Measurements from ENCODE around the gene CCDC146.
"Not testable (repeated sequence)": the region's sequence is repeated elsewhere in the genome, so short reads cannot be mapped to it uniquely, and the experiment has no call there.

CCDC146 gene

DNA sequence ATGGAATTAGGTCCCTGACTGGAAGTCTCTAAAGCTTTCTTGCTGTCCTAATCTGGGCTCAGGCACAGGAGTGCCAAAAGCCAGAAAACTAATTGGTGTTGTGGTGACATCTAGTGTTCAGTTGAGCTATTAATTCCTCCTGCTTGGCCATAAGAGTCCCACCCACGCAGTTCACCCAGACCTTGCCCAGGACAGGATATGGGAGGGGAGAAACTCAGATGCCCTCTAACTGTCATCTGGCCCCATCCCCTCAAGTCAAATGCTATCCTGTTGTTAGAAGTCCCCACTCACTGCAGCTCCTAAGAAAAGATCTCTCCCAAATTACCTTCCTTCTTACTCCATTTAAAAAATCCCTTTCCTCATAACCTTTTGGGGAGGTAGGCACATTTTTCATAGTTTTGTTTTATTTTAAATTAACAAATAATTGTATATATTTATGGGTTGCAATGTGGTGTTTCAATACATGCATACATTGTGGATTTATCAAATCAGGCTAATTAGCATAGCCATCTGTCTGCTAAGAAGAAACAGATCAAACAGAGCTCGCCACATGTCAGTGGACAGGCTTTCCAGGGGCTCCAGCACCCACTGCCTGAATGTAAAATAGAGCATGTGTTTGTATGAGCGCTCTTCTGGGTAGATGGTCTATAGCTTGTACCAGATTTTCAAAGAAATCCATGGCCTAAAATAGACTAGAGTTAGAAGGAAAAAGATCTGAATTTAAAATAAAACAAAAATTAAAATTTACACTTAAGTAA is 209.7 kb downstream of the CCDC146 start:
- no peak for DNase-seq

DNA sequence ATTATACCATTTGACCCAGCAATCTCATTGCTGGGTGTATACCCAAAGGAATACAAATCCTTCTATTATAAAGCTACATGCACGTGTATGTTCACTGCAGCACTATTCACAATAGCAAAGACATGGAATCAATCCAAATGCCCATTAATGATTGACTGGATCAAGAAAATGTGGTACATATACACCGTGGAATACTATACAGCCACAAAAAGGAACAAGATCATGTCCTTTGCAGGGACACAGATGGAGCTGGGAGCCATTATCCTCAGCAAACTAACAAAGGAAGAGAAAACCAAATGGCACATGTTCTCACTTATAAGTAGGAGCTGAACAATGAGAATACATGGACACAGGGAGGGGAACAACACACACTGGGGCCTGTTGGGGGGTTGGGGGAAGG is 211.6 kb downstream of the CCDC146 start:
- not testable (repeated sequence) for DNase-seq

DNA sequence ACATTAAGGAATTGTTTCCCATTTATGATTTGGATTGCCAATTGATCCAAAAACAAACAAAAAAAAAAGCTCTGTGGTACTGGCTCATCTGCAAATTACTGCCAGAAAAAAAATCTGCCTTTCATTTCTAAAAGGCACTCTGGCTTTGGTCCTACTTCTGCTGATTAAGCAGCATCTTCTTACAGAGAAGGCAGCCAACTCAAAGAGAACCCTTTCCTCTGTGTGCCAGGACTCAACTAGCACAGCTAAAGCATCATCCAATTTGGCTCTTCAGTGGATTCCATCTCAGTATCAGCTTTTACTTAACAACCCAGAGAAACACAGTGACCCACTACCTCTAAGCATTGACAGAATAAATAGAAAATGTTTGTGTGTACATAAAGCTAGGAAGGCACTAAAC is 213.2 kb downstream of the CCDC146 start:
- no peak for DNase-seq

DNA sequence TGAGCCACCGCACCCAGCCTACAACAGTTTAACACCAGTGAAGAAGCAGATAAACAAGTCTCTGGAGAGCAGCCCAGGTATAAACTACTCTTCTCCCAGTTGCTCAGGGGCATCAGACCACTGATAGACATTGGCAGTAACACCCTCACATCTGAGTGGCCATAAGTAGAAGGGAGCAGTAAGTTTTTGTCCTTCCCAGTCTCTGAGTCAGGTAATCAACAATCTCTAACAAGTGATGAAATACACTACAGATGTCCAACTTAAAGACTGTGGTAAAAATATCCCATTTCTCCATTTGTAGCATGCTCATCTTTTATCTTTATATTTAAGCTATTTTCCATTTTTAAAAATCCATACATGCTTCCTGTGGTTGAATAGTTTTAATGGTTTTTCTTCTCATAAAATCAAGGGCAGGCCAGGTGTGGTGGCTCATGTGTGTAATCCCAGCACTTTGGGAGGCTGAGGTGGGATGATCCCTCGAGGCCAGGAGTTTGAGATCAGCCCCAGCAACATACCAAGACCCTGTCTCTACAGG is 215.1 kb downstream of the CCDC146 start:
- no peak for DNase-seq

DNA sequence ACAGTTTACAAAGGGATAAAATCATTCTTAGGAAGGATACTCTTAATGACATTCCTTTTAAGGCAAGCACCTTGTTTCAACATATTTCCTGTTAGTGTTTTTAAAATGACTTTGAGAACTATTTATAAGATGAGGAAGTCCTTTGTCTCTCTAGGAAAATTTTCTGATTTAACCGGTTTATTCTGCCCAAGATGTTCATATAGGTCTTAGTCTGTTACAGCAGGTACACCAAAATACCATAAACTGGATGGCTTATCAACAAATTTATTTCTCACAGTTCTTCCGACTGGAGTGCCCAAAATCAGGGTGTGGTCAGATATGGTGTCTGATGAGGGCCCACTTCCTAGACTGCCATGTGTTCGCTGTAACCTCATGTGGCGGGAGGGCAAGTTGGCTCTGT is 215.8 kb downstream of the CCDC146 start:
- no peak for DNase-seq

DNA sequence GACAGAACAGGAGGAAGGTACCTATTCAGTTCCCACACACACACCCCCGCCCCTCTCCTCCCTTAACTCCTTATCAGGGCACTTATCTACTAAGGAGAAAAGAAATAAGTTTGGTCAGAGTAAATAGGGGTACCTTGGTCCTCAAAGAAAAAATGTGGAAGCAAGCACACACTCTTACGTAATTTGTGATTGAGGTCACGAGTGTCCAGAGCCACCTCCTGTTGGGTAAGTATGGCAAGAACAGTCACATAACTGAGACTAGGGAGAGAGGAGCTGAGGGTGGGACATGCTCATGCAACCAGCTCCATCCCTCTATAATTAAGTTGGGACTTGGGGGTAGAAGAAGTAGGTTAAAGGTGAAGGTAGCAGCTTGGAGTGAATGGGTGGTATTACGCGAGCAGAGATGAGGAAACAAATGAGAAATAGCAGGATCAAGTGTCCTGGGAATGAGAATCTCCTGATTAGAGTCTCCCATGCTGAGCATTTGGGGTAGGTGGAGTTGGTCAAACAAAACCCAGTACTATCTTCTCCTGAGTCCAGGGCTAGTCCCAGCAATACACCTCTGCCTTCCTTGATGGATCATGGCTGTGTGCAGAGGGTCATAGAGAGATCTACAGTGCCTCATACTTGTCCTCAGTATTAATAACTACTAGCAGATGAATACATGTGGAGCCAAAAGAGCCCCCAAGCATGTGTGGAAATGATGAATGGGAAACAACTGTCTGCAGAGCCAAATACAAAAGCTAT is 216.6 kb downstream of the CCDC146 start:
- DNase-seq = no peak

DNA sequence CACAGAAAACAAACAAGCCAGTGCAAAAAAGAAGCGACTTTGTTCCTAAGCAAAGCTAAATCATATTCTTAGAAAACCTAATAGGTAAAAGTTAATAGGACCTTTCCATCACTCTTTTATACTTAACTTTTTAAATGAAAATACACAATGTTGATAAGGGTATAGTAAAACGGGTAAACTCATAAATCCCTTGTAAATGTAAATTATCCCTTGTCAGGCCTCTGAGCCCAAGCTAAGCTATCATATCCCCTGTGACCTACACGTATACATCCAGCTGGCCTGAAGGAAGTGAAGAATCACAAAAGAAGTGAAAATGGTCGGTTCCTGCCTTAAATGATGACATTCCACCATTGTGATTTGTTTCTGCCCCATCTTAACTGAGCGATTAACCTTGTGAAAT is 217.3 kb downstream of the CCDC146 start:
- no peak for DNase-seq
